TTC549 (cell line): ENCODE measurements around the gene LATS1.

Experiments
- FAIRE-seq: peaks from 2 replicates; lab custom pipeline; 2012; peaks lifted over from hg19 to GRCh38; lab: Jason Lieb, UNC

Gene LATS1

DNA sequence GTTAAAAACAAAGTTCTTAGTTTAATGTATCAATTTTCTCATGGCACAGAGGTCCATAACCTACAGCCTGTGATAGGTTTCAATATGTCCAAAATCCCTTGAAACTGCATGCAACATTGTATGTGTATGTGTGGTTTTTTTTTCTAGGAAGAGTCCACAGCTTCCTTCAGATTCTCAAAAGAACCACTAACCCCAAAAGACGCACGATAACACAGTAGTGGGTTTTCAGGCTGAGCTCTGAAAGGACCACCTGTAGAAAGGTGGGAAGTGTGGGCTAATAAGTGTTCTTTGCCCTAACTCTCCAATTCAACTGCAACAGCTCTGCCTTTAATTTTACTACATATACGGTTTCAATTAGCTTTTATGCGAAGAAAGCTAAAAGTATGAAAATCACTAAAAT lies 57.9 kb downstream of the LATS1 start:
- no peak for FAIRE-seq

DNA sequence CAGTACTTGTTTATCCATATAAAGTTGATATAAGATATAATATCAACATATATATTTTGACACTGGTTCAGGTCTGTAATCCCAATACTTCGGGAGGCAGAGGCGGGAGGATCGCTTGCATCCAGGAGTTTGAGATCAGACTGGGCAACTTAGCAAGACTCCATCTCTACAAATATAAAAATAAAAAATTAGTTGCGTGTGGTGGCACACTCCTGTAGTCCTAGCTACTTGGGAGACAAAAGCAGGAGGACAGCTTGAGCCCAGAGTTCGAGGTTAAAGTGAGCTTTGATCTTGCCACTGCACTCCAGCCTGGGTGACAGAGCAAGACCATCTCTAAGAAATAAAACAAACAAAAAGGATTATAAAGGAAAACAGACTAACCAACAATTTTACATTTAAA lies 60.5 kb downstream of the LATS1 start:
- FAIRE-seq, result no peak

DNA sequence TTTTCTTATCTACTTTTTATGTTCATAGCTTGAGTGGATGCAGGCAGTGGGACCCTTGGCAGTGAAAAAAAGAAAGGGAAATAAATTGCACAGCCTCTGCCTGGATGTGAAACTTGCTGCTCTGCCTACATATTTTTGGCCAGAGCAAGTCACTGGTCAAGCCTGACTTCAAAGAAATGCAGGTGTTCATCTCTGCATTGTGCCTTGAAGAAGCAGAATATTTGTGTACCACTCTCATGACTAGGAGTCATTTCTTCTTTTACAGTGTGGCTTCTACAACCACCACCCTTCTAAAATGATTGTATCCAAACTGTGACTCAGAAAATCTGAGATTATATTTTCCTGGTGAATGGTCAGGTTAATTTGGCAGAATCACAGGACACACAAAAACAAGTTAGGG lies 66.8 kb downstream of the LATS1 start:
- no peak for FAIRE-seq

DNA sequence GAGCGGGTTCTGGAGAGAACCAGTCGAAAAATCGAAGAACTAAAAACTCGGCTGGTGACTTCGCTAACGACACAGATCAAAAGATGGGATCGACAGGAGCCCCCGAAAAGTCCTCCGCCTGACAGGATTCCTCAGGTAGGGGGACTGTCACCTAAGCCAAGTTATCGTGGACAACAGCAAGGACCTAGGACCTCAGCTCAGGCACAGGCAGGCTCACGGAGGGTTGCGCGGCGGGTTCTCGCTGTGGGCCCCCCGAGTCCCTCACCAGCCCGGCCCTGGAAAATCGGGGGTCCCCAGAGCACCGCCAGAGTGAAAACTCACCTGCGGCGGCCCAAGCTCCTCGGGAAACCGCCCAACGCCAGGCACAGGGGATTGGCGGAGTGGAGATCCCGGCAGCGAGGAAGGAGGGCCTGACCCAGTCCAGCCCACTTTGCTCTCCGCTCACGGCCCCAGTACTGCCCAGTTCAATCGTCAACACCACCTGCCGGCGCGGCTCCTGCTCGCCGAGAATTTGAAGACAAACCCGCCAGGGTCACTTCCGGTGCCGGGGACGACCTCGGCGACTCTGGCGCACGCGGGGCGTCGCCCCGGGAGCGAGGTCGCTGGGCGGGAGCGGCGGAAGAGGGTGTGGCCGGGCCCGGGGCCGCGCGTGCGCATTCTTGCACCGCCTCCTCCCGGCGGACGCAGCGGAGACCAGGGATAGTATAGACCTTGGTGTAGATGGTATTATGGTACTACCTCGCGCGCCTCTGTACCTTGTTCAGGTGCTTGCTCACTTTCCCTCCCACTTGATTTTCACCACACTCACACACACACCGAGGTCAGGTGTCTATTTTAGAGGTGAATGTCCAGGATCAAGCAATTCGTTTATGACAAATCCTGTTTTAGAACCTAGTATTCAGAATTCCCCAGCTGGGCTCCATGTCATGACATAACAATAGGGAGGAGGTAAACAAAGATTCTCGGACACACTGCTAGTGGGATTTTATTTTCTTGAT lies 69.5 kb downstream of the LATS1 start, which contains the start of gene KATNA1:
TSS of gene KATNA1 (minus strand) at position 567 of the 998 bp plus-strand sequence. CDS start 10,167 bp downstream, outside the sequence.
- no peak for FAIRE-seq

DNA sequence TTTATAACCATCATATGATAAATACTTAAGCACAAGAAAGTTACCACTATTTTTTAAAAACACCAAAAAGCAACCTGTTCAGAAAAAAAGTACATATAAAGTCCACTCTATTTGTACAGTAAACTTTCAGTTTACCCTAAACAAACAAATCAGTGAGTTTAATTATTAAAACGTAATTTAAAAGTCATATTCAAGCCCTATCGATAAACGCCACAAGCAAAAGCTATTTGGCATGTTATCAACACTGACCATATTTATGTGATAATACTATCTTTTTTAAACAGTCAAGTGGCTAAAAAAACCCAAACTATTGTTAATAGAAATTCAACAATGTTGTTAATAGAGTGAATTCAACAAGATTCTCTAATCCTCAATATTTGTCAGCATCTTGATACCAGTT lies 71.3 kb downstream of the LATS1 start:
- no peak for FAIRE-seq

DNA sequence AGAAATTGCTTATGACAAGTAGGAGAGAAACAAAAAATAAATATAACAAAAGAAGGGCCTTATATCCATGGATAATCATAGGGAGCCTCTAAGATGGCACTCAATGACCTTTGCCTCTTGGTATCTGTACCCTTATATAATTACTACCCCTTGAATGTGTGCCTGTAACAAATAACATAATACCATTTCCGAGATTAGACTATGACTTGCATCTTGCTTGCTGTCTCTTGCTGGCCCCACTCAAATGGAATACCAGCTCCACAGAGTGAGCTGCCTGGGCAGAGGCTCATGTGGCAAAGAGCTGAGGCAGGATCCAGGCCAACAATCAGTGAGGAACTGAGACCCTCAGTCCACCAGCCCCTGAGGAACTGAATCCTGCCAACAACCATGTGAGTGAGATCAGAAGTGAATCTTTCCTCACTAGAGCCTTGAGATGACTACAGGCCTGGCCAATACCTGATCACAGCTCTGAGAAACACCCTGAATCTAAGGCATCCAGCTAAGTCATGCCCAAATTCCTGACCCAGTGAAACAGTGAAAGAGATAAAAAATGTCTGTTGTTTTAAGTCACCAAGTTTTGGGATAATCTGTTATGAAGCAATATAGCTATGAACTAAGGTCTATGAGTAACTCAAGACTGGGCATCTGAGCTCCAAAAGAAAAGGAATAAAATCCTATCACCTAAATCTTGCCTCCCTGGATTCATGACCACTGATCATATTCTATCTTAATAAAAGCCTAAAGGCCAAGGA lies 74.9 kb downstream of the LATS1 start:
- FAIRE-seq, result no peak

DNA sequence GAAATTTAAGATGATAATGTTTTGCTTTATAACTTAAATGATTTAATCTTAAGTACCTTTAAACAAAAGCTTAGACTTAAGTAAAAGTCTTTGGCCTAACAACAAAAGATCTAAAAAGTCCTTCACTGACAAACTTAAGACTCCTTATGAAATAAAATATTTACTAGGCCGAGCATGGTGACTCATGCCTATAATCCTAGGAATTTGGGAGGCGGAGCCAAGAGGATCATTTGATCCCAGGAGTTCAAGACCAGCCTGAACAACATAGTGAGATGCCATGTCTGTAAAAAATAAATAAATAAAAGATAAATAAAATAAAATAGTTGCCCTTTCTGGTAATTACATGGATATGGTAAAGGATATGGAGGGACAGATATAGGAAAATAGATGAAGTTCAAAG lies 81.8 kb downstream of the LATS1 start:
- no peak for FAIRE-seq

DNA sequence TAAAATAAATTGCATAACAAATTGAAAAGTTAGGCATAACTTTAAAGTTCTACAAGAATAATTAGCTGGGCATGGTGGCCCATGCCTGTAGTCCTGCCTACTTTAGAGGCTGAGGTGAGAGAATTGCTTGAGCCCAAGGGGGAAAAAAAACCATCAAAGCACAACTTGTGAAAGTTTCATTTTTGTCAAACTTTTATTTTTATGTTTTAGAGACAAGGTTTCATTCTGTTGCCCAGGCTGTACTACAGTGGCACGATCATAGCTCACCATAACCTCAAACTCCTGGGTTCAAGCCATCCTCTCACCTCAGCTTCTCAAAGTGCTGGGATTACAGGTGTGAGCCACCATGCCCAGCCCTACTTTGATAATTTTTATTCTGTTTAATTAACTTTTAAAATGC lies 83.6 kb downstream of the LATS1 start:
- FAIRE-seq, result no peak

DNA sequence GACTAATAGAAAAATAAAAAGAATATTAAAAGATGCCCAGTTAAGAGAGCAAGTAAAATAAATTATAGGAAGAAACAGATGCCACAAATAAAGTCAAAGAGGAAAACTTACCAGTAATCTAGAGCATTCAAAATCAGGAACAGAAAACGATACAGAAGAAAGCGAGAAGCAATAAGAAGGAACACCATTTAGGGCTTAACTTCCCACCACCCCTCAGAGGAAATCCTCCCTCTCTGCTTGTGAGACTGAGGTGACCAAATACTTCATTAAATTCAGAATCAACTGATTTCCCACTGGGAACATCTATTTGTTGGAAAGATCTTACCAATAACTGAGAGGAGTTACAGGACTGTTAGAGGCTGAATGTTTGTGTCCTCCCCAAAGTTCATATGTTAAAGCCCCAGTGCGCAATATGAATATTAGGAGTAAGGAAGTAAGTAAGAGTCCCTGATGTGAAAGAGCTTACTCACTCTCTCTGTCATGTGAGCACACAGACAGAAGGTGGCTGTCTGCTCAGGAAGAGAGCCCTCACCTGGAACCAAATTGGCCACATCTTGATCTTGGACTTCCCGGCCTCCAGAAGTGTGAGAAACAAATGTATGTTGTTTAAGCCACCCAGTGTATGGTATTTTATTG lies 88.9 kb downstream of the LATS1 start:
- FAIRE-seq, result no peak

DNA sequence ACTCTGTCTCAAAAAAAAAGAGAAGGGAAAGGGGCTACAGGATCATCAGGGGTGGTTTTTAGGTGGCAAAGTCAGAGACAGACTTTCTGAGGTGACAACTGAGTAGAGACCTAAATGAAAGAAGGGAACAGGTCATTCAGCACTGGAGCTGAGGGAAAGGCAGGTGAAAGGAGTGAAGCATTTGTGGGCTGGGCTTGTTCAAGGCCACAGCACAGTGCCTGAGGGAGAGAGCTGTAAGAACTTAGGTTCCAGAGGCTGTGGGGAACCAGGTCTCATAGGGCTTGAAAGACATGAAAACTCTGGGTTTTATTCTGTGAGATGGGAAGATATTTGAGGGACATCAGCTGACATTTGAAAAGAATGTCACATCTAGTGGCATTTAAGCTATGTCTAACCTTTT lies 90.2 kb downstream of the LATS1 start:
- FAIRE-seq, result no peak

DNA sequence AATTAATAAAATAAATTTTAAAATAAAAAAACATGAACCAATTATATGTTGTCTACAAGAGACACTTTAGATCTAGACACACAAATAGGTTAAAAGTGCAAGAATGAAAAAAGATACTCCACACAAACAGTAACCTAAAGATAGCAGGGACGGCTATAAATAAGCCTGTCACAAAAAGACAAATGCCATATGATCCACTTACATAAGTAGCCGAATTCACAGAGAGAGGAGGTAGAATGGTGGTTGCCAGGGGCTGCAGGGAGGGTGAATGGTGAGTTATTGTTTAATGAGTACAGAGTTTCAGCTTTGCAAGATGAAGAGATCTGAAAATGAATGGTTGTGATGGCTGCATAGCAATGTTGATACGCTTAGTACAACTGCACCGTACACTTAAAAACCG lies 102.1 kb downstream of the LATS1 start:
- FAIRE-seq, result no peak

DNA sequence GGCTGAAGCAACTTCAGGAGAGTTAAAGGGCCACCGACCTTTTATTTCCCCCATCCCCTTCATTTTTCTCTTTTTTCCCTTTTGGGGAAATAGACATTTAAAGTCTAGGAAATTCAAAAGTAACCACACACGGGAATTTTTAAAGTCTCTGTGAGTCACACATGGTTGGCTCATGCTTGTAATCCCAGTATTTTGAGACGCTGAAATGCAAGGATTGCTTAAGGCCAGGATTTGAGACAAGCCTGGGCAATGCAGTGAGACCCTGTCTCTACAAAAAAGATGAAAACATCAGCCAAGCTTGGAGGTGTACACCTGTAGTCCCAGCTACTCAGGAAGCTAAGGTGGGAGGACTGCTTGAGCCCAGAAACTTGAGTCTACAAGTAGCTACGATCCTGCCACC lies 103.6 kb downstream of the LATS1 start:
- no peak for FAIRE-seq

DNA sequence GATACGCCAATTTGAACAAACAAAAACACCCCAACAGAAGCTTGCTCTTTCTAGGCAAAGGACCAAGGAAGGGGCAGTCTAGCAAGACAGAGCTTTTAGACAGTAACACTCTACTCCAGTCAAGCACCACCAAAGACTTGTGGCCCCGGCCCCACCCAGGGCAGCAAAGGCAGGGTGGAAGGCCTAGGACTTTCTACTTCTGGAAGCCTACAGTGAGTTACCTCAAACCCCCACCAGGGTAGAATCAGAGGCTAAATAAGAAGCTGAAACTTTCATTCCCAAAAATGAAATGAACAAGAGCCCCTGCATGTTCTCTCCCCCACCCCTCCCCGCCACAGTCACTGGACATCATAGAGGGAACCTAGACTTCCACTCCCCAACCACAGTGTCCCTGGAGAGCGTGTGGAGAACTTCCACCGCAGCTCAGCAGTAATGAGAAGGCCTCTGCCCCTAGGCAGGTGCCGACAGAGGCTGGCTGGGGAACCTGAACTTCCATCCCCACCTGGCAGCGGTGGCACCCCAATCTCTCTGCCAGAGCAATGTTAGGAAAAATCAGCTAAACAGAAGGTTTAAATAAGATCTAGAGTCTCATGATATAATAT lies 109.4 kb downstream of the LATS1 start:
- no peak for FAIRE-seq
